Activated CD8-positive, alpha-beta T cell treated with anti-CD3 and anti-CD28 coated beads, Interleukin-2, amount 10 ng/mL, durations not matched to agents 7 days and 5 days (primary cell): ENCODE measurements around the gene HSD17B7. TPM values are rescaled to one million over a fixed set of nuclear protein-coding genes. Genes with fewer than 3 reads are reported as not detected.
"Not testable (repeated sequence)": the region's sequence is repeated elsewhere in the genome, so short reads cannot be mapped to it uniquely, and the experiment has no call there.

Experiments
- ATAC-seq: fragments of 150-1000 bp; cut with Tn5 transposase; one replicate; pipeline ENCODE4 v1.10.0; 2021; ENCODE audit warnings: moderate library complexity
- CTCF ChIA-PET: fragments of 350-600 bp; sonication (Branson Sonifier 250); formaldehyde crosslinking; loops from one replicate; lab custom pipeline; 2021; ENCODE audit warnings: antibody characterized with exemption; lab: Charles Lee
- POLR2A ChIA-PET: fragments of 350-600 bp; sonication (Branson Sonifier 250); formaldehyde crosslinking; loops from one replicate; lab custom pipeline; 2021; ENCODE audit warnings: antibody characterized with exemption; lab: Charles Lee
- DNase-seq: peaks from one replicate; pipeline ENCODE4 v3.0.0-alpha.2; 2020
- H3K27ac Mint-ChIP-seq: one replicate; pipeline ENCODE4 v1.8.0; 2021; ENCODE audit warnings: mild to moderate bottlenecking, mixed read lengths
- H3K27me3 Mint-ChIP-seq: one replicate; pipeline ENCODE4 v1.8.0; 2021; ENCODE audit warnings: low read depth, mixed read lengths
- H3K36me3 Mint-ChIP-seq: one replicate; pipeline ENCODE4 v1.8.0; 2021; ENCODE audit warnings: low read depth, mixed read lengths
- H3K4me1 Mint-ChIP-seq: one replicate; pipeline ENCODE4 v1.8.0; 2021; ENCODE audit warnings: low read depth, mixed read lengths
- H3K4me3 Mint-ChIP-seq: one replicate; pipeline ENCODE4 v1.8.0; 2021; ENCODE audit warnings: mild to moderate bottlenecking, mixed read lengths
- H3K9me3 Mint-ChIP-seq: one replicate; pipeline ENCODE4 v1.8.0; 2022; ENCODE audit warnings: mixed read lengths; ENCODE audit not compliant: insufficient read depth
- total RNA-seq, 2 experiments: library from RNA; stranded (reverse); gene quantifications; one replicate each; pipeline ENCODE4 v1.2.3, GENCODE V29; 2021

The HSD17B7 gene
- total RNA-seq, 2 experiments from 2014 or later: 22.9 to 23.7 TPM

GRCh38 chr1:162818666-162819065, 28.2 kb downstream of the HSD17B7 start:
- DNase-seq, ATAC-seq, H3K27ac Mint-ChIP-seq, H3K4me3 Mint-ChIP-seq, POLR2A ChIA-PET, H3K36me3 Mint-ChIP-seq, CTCF ChIA-PET, H3K9me3 Mint-ChIP-seq: not testable (repeated sequence)
- peaks cover 16% of the 10 kb centered on the region for H3K4me1 Mint-ChIP-seq
- H3K27me3 Mint-ChIP-seq: peaks cover 12% of the 10 kb centered on the region

- no peak overlapping the region for H3K27ac Mint-ChIP-seq
- H3K27me3 Mint-ChIP-seq: peaks cover 19% of the 10 kb centered on the region
- peak; percentile 24 for DNase-seq
These were observed 32.1 kb downstream of the HSD17B7 start for GRCh38 chr1:162822391-162823200.

DNA sequence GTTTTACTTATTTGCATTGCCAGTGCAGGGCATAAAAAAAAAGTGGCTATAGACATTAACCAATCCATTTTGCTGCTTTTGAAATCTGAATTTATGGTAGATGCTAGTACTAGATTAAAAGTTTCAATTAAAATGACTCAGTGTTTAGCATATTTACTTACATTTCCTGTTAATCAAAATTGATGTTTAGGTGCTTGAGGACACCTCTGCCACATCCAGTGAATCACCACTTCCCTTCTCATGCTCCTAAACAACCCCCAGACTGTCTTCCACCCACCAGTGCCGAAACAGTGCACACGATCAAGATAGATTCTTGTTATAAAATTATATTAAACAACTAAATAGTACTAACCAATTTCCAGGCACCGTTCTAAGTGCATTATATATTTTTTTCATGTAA, 32.7 kb downstream of the HSD17B7 start:
- peaks cover 21% of the 10 kb centered on the region for H3K27me3 Mint-ChIP-seq

More at GRCh38 chr1:162822391-162823200, 32.1 kb downstream of the HSD17B7 start:
- peak overlapping the region; percentile 60 for H3K4me3 Mint-ChIP-seq
- POLR2A ChIA-PET: no interaction called here
- no peaks in the 10 kb centered on the region for H3K9me3 Mint-ChIP-seq
- CTCF ChIA-PET: interaction anchor here (1.0 to 1.6 kb wide), 2 partner anchors 12 to 31 kb away, joined by 3 to 5 read pairs; no protein-coding TSS in a partner anchor
- H3K36me3 Mint-ChIP-seq: no peaks in the 10 kb centered on the region
- H3K4me1 Mint-ChIP-seq: peaks cover 16% of the 10 kb centered on the region
- peak; percentile 82 for ATAC-seq

GRCh38 chr1:162823771-162824525, 33.4 kb downstream of the HSD17B7 start:
- POLR2A ChIA-PET: no interaction called here
- DNase-seq: no peak
- peaks cover 26% of the 10 kb centered on the region for H3K27me3 Mint-ChIP-seq
- H3K36me3 Mint-ChIP-seq: no peaks in the 10 kb centered on the region
- CTCF ChIA-PET: interaction anchor here (1.6 kb wide), 1 partner anchor 30 kb away, joined by 5 read pairs; no protein-coding TSS in a partner anchor
- H3K9me3 Mint-ChIP-seq: no peaks in the 10 kb centered on the region
- no peak overlapping the region for H3K4me3 Mint-ChIP-seq
- H3K4me1 Mint-ChIP-seq: peaks cover 16% of the 10 kb centered on the region
- no peak overlapping the region for H3K27ac Mint-ChIP-seq
- ATAC-seq: no peak

More for the DNA sequence above, 32.7 kb downstream of the HSD17B7 start:
- POLR2A ChIA-PET: no interaction called here
- ATAC-seq (peak; percentile 58), DNase-seq (peak; percentile 27)
- Mint-ChIP-seq H3K4me1 (peaks cover 16% of the 10 kb centered on the region), H3K36me3 (no peaks in the 10 kb centered on the region), H3K27ac (no peak overlapping the region), H3K9me3 (no peaks in the 10 kb centered on the region), H3K4me3 (peak overlapping the region; percentile 60)
- CTCF ChIA-PET: interaction anchor here (1.0 to 1.6 kb wide), 2 partner anchors 12 to 31 kb away, joined by 3 to 5 read pairs; no protein-coding TSS in a partner anchor

DNA sequence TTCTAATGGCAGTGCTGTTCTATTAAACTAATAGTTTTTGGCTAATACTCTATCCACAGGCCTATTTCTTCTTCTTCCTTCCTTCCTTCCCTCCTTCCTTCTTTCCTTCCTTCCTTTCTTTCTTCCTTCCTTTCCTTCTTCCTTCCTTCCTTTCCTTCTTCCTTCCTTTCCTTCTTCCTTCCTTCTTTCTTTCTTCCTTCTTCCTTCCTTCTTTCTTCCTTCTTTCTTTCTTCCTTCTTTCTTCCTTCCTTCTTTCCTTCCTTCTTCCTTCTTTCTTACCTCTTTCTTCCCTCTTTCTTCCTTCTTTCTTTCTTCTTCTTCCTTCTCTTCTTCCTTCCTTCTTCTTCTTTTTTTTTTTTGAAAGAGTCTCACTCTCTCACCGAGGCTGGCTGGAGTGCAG, 38.8 kb downstream of the HSD17B7 start:
- ATAC-seq (no peak), DNase-seq (no peak)
- peaks cover 21% of the 10 kb centered on the region for H3K27me3 Mint-ChIP-seq
- CTCF ChIA-PET: no interaction called here
- H3K27ac Mint-ChIP-seq: no peak overlapping the region
- POLR2A ChIA-PET: no interaction called here
- H3K4me1 Mint-ChIP-seq: peaks cover 11% of the 10 kb centered on the region
- no peak overlapping the region for H3K4me3 Mint-ChIP-seq
- H3K9me3 Mint-ChIP-seq: peaks cover 2% of the 10 kb centered on the region
- no peaks in the 10 kb centered on the region for H3K36me3 Mint-ChIP-seq

DNA sequence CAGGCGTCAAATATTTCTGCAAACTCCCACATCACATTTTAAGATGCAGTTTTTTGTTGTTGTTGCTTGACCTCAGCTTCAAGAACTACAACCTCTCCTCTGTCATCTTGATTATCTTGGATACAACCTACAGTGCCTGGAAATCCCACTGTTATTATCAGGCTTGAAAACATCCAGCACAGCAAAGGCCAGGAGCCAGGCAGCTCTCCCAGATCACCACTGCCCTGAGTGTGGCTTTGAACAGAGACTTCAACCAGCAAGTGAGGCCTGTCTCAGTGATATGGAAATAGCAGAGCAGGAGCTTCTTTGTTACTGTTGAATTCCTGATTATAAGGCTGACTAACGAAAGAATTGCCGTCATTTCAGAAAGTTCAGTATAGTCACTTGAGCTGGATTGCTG, 42.0 kb downstream of the HSD17B7 start:
- POLR2A ChIA-PET: no interaction called here
- CTCF ChIA-PET: interaction anchor here (0.9 kb wide), 1 partner anchor 14 kb away, joined by 3 read pairs; no protein-coding TSS in a partner anchor
- no peak overlapping the region for H3K4me3 Mint-ChIP-seq
- H3K27me3 Mint-ChIP-seq: peaks cover 13% of the 10 kb centered on the region
- H3K36me3 Mint-ChIP-seq: peaks cover 12% of the 10 kb centered on the region
- no peak overlapping the region for H3K27ac Mint-ChIP-seq
- DNase-seq (no peak), ATAC-seq (no peak)
- peaks cover 7% of the 10 kb centered on the region for H3K9me3 Mint-ChIP-seq
- peaks cover 31% of the 10 kb centered on the region for H3K4me1 Mint-ChIP-seq

- peaks cover 16% of the 10 kb centered on the region for H3K36me3 Mint-ChIP-seq
- DNase-seq (no peak), ATAC-seq (peak; percentile 72)
- H3K4me1 Mint-ChIP-seq: peaks cover 31% of the 10 kb centered on the region
- no peak overlapping the region for H3K4me3 Mint-ChIP-seq
- peaks cover 20% of the 10 kb centered on the region for H3K9me3 Mint-ChIP-seq
- ChIA-PET POLR2A (no interaction called here), CTCF (interaction anchor here (1.1 to 1.3 kb wide), 3 partner anchors 12 to 19 kb away, joined by 3 to 6 read pairs (median 4); no protein-coding TSS in a partner anchor)
- H3K27me3 Mint-ChIP-seq: peaks cover 13% of the 10 kb centered on the region
- H3K27ac Mint-ChIP-seq: peak overlapping the region; percentile 65
These were observed 44.8 kb downstream of the HSD17B7 start for GRCh38 chr1:162835157-162835899.

- no peak for ATAC-seq
- Mint-ChIP-seq H3K27ac (no peak overlapping the region), H3K4me3 (no peak overlapping the region), H3K36me3 (peaks cover 16% of the 10 kb centered on the region), H3K4me1 (peaks cover 24% of the 10 kb centered on the region), H3K9me3 (peaks cover 20% of the 10 kb centered on the region), H3K27me3 (peaks cover 16% of the 10 kb centered on the region)
- DNase-seq: no peak
- POLR2A ChIA-PET: no interaction called here
- CTCF ChIA-PET: no interaction called here
These were observed 48.4 kb downstream of the HSD17B7 start for GRCh38 chr1:162838863-162839262.

- DNase-seq (no peak), ATAC-seq (no peak)
- Mint-ChIP-seq H3K9me3 (peaks cover 13% of the 10 kb centered on the region), H3K4me1 (peaks cover 9% of the 10 kb centered on the region), H3K4me3 (no peak overlapping the region), H3K27ac (no peak overlapping the region), H3K36me3 (peaks cover 14% of the 10 kb centered on the region), H3K27me3 (peaks cover 16% of the 10 kb centered on the region)
- ChIA-PET CTCF (interaction anchor here (1.0 kb wide), 1 partner anchor 13 kb away, joined by 3 read pairs; no protein-coding TSS in a partner anchor), POLR2A (no interaction called here)
These were observed 49.8 kb downstream of the HSD17B7 start for GRCh38 chr1:162840250-162840839.

DNA sequence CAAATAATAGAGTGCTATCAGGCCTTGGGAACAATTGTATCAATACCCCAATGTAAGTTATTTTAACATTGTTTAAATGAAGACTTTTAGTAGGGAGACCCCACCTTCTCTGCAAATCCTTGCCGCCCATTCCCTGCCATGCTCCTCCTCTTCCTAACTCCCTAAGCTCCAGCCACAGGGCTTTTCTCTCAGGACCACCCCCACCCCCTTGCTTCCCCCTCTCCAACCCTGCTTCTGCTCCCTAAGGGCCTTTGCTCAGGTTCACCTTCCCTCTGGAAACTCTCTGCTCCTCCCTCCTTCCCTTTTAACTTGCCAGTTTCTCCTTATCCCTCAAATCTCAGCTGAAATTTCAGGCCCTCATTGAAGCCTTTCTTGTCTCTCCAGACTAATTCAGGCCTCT, 53.7 kb downstream of the HSD17B7 start:
- ATAC-seq: no peak
- Mint-ChIP-seq H3K27me3 (peaks cover 15% of the 10 kb centered on the region), H3K4me3 (no peak overlapping the region), H3K36me3 (no peaks in the 10 kb centered on the region), H3K27ac (peak overlapping the region; percentile 45), H3K9me3 (peaks cover 5% of the 10 kb centered on the region), H3K4me1 (no peaks in the 10 kb centered on the region)
- no peak for DNase-seq
- CTCF ChIA-PET: interaction anchor here (1.2 kb wide), 1 partner anchor 331 kb away, joined by 3 read pairs; no protein-coding TSS in a partner anchor
- POLR2A ChIA-PET: no interaction called here
